Prostate gland (tissue), 2 donors: ENCODE data around the gene STRIP1. TPM values are rescaled to one million over a fixed set of nuclear protein-coding genes. Genes with fewer than 3 reads are reported as not detected.

Experiments
- DNase-seq: peaks from one replicate; pipeline ENCODE4 v3.0.0-alpha.2; 2019; ENCODE audit warnings: low spot score
- H3K27ac ChIP-seq, 2 donors: fragments of 200-600 bp; sonication (generic); 2 replicates each; pipeline ENCODE4 v1.5.1; 2017 to 2019
- H3K27me3 ChIP-seq: fragments of 200-600 bp; sonication (generic); replicated peaks from 2 replicates; pipeline ENCODE4 v1.5.1; 2019; ENCODE audit not compliant: insufficient read depth
- H3K36me3 ChIP-seq, 2 donors: fragments of 200-600 bp; sonication (generic); 1 replicate in 1 of 2; 2 replicates in 1 of 2; pipeline versions ENCODE4 v1.5.1 to v1.8.1; 2017 to 2019
- H3K4me1 ChIP-seq: fragments of 200-600 bp; sonication (generic); replicated peaks from 2 replicates; pipeline ENCODE4 v1.5.1; 2019
- H3K4me3 ChIP-seq, 2 donors: fragments of 200-600 bp; sonication (generic); 2 replicates each; pipeline ENCODE4 v1.5.1; 2017 to 2019
- H3K9me3 ChIP-seq: fragments of 200-600 bp; sonication (generic); 2 replicates; pipeline ENCODE4 v1.5.1; 2017
- CTCF ChIP-seq, 4 experiments: fragments of 200-600 bp in 2 of 4; fragments of 450-650 bp in 2 of 4; sonication (generic) in 2 of 4; IDR thresholded peaks; 1 replicate in 3 of 4; 2 replicates in 1 of 4; pipeline ENCODE4 v1.5.1; 2016 to 2019; ENCODE audit warnings: antibody characterized with exemption in 4 of 4, mild to moderate bottlenecking in 2 of 4, moderate library complexity in 2 of 4
- POLR2A ChIP-seq: fragments of 450-650 bp; IDR thresholded peaks from one replicate; pipeline ENCODE4 v1.6.1; 2016; ENCODE audit warnings: antibody characterized with exemption, mild to moderate bottlenecking
- POLR2AphosphoS5 ChIP-seq: sonication (generic); formaldehyde crosslinking; IDR thresholded peaks from one replicate; pipeline ENCODE4 v1.6.1; 2017; ENCODE audit warnings: antibody characterized with exemption
- WGBS: methylation state at CpG from one replicate; pipeline ENCODE4 v1.1.5; 2018; 5-methylcytosine and 5-hydroxymethylcytosine counted together
- intact Hi-C: fragments of 100-400 bp; cut with DNase I; formaldehyde crosslinking; loops from one replicate; pipeline ENCODE4 v1.14.2; 2022
- total RNA-seq, 2 donors: library from RNA; depleted of rRNA; stranded (reverse); fragments of >200 nt; gene quantifications; one replicate each; pipeline ENCODE4 v1.1.0, GENCODE V29; 2016

Gene STRIP1
- total RNA-seq, 2 donors from 2014 or later = 36.8 to 73.2 TPM

- no peaks in the 10 kb centered on the region for H3K4me1 ChIP-seq
Measured at GRCh38 chr1:110057963-110058518, 23.6 kb downstream of the STRIP1 start.

GRCh38 chr1:110058591-110058990 is 24.2 kb downstream of the STRIP1 start:
- H3K27me3 ChIP-seq = no peaks in the 10 kb centered on the region
- no peak overlapping the region for H3K4me3 ChIP-seq
- no peaks in the 10 kb centered on the region for H3K4me1 ChIP-seq
- no peaks in the 10 kb centered on the region for H3K9me3 ChIP-seq
- DNase-seq = no peak
- no peak for TF ChIP-seq POLR2A
- no peak for TF ChIP-seq CTCF (IDR thresholded peaks at IDR 0.05)
- no peaks in the 10 kb centered on the region for H3K36me3 ChIP-seq
- WGBS = 35% methylated on average over 1 of the region's 1 CpG
- intact Hi-C loops = no loop called here
- H3K27ac ChIP-seq = no peak overlapping the region

More at GRCh38 chr1:110057963-110058518, 23.6 kb downstream of the STRIP1 start:
- 63% methylated on average over 7 of the region's 7 CpGs for WGBS
- no peak overlapping the region for H3K27ac ChIP-seq
- H3K27me3 ChIP-seq = no peaks in the 10 kb centered on the region
- H3K36me3 ChIP-seq = peaks cover 0 to 3% of the 10 kb centered on the region in 2 donors
- TF ChIP-seq CTCF (IDR thresholded peaks at IDR 0.05) = no peak
- no peak for TF ChIP-seq POLR2AphosphoS5
- no peak for TF ChIP-seq POLR2A
- intact Hi-C loops = no loop called here
- no peak overlapping the region for H3K4me3 ChIP-seq
- no peak for DNase-seq
- no peaks in the 10 kb centered on the region for H3K9me3 ChIP-seq

GRCh38 chr1:110059133-110059863 is 24.9 kb downstream of the STRIP1 start:
- Histone ChIP-seq H3K4me1 (no peaks in the 10 kb centered on the region), H3K4me3 (no peak overlapping the region), H3K9me3 (no peaks in the 10 kb centered on the region), H3K27ac (no peak overlapping the region), H3K27me3 (no peaks in the 10 kb centered on the region), H3K36me3 (no peaks in the 10 kb centered on the region)
- TF ChIP-seq CTCF (IDR thresholded peaks at IDR 0.05) = no peak
- no peak for TF ChIP-seq POLR2AphosphoS5
- TF ChIP-seq POLR2A = no peak
- intact Hi-C loops = no loop called here
- WGBS = 69% methylated on average over 6 of the region's 6 CpGs
- DNase-seq = no peak

- Histone ChIP-seq H3K4me1 (no peaks in the 10 kb centered on the region), H3K27me3 (no peaks in the 10 kb centered on the region), H3K36me3 (no peaks in the 10 kb centered on the region), H3K27ac (no peak overlapping the region), H3K4me3 (no peak overlapping the region), H3K9me3 (no peaks in the 10 kb centered on the region)
- intact Hi-C loops = no loop called here
- no peak for DNase-seq
- 88% methylated on average over 9 of the region's 9 CpGs for WGBS
- TF ChIP-seq POLR2A (no peak), CTCF (IDR thresholded peaks at IDR 0.05) (peak; percentile 39 to 50 (median 43))
Measured at GRCh38 chr1:110060034-110060661, 25.7 kb downstream of the STRIP1 start.
